Endometrial microvascular endothelial cells (primary cell): ENCODE results near the gene SLFN11. TPM values are rescaled to one million over a fixed set of nuclear protein-coding genes. Genes with fewer than 3 reads are reported as not detected.

ENCODE experiments used
- in situ Hi-C: cut with HindIII; loops from 2 replicates; pipeline ENCODE4 v1.10.0; 2017; ENCODE audit warnings: low sequenced_read_pairs, low pct_unique_long_range_greater_than_20kb; ENCODE audit errors: inconsistent ontology term
- total RNA-seq: library from RNA; depleted of rRNA; stranded (reverse); fragments of >200 nt; gene quantifications from one replicate; pipeline ENCODE4 v1.2.3, GENCODE V29; 2015; ENCODE audit errors: inconsistent ontology term

Gene SLFN11
- total RNA-seq, 1 donor from 2014 or later, result 113 TPM

GRCh38 chr17:35313875-35314409, 59.5 kb downstream of the SLFN11 start:
- in situ Hi-C loops, result loop anchor here (10.0 to 25.0 kb wide), 2 partner anchors 179 to 223 kb away; partner anchors contain the start of gene SLFN12L

- in situ Hi-C loops, result loop anchor here (10.0 to 25.0 kb wide), 2 partner anchors 178 to 224 kb away; partner anchors contain the start of gene SLFN12L
Observed at GRCh38 chr17:35312790-35313711, 60.4 kb downstream of the SLFN11 start.

- in situ Hi-C loops, result loop anchor here (10.0 to 25.0 kb wide), 2 partner anchors 178 to 225 kb away; partner anchors contain the start of gene SLFN12L
Observed at GRCh38 chr17:35312346-35312745, 61.1 kb downstream of the SLFN11 start.

- in situ Hi-C loops, result loop anchor here (25.0 kb wide), 1 partner anchor 228 kb away; the partner anchor contains the start of gene SLFN12L
Observed at GRCh38 chr17:35309345-35309744, 64.1 kb downstream of the SLFN11 start.

Other genes starting within 250 kb of the SLFN11 start
- gene NLE1, start 231.3 kb downstream of the SLFN11 start, total RNA-seq, result 33.5 TPM
- gene UNC45B, start 225.8 kb downstream of the SLFN11 start, total RNA-seq, result not detected
- gene SLC35G3, start 179.2 kb downstream of the SLFN11 start, total RNA-seq, result not detected
- 26.3 TPM for gene SLFN5, start 130.5 kb downstream of the SLFN11 start, total RNA-seq
- gene SLFN12, start 58.9 kb upstream of the SLFN11 start, total RNA-seq, result 35.8 TPM
- 5.1 TPM for gene SLFN13, start 75.1 kb upstream of the SLFN11 start, total RNA-seq
- gene SLFN12L, start 164.1 kb upstream of the SLFN11 start, total RNA-seq, result not detected
- gene SLFN14, start 187.2 kb upstream of the SLFN11 start, total RNA-seq, result not detected
- gene PEX12, start 204.9 kb upstream of the SLFN11 start, total RNA-seq, result 12.0 TPM
- 115 TPM for gene AP2B1, start 213.7 kb upstream of the SLFN11 start, total RNA-seq